KOPT-K1 (cell line): ENCODE data around the gene TMEM132E.
"Not testable (repeated sequence)": the region's sequence is repeated elsewhere in the genome, so short reads cannot be mapped to it uniquely, and the experiment has no call there.

Experiments
- H3K27ac ChIP-seq: fragments of 200-600 bp; sonication (generic); 2 replicates; pipeline ENCODE4 v1.5.1; 2016; ENCODE audit warnings: antibody characterized with exemption, mild to moderate bottlenecking, low read depth, low read length; ENCODE audit not compliant: poor library complexity, severe bottlenecking
- H3K36me3 ChIP-seq: fragments of 200-600 bp; sonication (generic); 2 replicates; pipeline ENCODE4 v1.5.1; 2017; ENCODE audit warnings: antibody characterized with exemption, mild to moderate bottlenecking, low read length, moderate library complexity; ENCODE audit not compliant: insufficient read depth
- H3K9me3 ChIP-seq: fragments of 200-600 bp; sonication (generic); 2 replicates; pipeline ENCODE4 v1.5.1; 2017; ENCODE audit warnings: antibody characterized with exemption, low read length, mild to moderate bottlenecking; ENCODE audit not compliant: insufficient read depth, poor library complexity, severe bottlenecking

TMEM132E gene, protein sequence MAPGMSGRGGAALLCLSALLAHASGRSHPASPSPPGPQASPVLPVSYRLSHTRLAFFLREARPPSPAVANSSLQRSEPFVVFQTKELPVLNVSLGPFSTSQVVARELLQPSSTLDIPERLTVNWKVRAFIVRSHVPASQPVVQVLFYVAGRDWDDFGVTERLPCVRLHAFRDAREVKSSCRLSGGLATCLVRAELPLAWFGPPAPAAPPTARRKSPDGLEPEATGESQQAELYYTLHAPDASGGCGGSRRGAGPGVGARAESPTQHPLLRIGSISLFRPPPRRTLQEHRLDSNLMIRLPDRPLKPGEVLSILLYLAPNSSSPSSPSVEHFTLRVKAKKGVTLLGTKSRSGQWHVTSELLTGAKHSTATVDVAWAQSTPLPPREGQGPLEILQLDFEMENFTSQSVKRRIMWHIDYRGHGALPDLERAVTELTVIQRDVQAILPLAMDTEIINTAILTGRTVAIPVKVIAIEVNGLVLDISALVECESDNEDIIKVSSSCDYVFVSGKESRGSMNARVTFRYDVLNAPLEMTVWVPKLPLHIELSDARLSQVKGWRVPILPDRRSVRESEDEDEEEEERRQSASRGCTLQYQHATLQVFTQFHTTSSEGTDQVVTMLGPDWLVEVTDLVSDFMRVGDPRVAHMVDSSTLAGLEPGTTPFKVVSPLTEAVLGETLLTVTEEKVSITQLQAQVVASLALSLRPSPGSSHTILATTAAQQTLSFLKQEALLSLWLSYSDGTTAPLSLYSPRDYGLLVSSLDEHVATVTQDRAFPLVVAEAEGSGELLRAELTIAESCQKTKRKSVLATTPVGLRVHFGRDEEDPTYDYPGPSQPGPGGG (N-terminal part only)

DNA sequence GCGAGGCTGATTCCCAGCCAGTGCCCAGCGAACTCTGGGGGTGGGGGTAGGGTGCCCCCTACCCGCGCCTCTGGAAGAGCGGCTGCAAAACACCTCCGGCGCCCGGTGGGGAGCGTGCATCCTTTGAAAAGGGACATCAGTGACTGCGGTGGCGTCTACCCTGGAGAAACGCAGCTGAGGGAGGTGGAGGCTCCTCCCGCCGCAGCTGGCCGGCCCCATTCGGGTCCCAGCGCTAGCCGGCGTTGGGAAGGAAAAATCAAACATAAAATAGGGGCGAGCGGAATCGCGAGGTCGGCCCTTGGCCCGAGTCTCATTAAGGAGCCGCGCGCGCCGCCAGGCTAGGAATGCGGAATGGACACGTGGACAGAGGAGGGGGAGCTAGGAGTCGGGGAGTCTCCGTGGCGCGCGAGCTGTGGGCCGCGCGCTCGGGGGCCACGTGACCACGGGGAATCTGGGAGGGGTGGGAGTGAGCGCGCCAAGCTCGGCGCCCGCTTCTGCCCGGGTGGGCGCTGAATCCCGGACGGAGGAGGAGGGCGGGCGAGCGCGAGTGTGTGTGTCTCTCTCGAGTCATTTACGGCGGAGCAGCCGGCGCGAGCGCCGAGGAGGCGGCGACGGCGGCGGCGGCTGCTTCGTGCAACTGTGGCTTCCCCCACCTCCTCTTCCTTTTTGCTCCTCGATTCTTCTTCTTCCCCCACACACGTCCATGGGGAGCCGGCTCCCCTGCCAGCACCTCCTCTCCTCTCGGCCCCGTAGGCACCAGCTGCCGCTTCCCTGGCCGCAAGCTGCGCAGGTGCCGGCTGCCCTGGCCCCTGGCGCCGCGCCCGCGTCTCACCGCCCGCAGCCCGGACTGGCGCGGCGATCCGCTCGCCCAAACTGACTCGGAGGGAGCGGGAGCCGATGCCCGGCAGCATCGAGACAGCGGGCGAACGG is at the start of gene TMEM132E:
Gene TMEM132E, plus strand, starts transcription at position 566 of the 930 bp plus-strand sequence. CDS start 1,495 bp downstream, outside the sequence.
- Histone ChIP-seq H3K27ac (no peak within 1 kb of the TSS), H3K36me3 (no peaks in the 10 kb centered on the region), H3K9me3 (no peaks in the 10 kb centered on the region)

DNA sequence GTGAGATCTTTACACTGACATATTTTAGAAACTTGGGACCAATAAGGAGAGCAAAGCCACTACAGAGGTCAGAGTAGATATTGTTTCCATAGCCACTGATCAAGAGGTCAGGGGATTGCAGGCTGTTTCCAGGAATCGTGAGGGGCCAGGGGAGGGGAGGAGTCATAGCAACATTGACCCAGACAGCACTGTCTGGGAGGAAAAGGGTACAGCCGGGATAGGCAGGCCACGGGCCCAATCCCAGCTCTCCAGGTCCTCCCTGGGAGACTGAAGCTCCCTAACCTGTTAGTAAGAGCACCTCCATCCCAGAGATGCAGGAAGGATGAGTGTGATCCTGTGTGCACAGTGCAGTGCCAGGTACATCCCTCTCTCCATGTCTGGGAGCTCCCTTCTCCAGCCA is 48.5 kb upstream of the TMEM132E start:
- Histone ChIP-seq H3K27ac (no peak overlapping the region), H3K9me3 (no peaks in the 10 kb centered on the region), H3K36me3 (no peaks in the 10 kb centered on the region)

DNA sequence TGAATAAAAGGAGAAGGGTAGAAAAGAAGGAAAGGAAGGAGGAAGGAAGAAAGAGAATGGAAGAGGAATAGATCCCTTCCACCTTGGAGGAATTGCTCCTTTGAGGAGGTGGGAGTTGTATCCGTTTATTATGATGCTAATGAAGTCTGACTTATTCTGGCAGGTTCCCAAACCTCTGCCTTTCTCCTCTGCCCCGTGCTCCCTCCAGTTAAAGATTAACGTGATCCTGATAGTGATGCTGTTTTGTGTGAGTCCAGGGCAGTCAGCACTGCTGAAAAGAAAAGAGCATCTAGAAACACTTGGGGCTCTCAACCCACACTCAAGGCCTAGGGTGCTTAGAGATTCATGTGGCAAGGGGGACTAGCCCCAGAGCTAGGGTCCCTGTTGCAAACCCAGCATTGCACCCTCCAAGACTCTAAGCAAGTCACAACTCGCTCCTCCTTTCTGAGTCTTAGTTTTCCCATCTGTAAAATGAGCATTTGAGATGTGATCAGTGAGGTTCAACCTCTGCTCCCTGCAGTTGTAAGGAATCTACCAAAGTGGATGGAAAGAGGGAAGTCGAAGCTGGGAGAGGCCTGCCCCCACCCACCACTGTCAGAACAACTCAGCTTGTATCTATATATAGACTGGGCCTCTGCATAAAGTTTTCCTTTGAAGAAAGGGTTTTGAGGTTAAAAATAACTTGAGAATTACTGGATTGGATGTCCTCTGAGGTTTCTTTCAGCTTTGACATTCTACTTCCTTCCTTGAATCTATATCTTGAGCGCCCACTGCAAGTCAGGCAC is 46.9 kb upstream of the TMEM132E start:
- Histone ChIP-seq H3K27ac (no peak overlapping the region), H3K9me3 (no peaks in the 10 kb centered on the region), H3K36me3 (no peaks in the 10 kb centered on the region)

DNA sequence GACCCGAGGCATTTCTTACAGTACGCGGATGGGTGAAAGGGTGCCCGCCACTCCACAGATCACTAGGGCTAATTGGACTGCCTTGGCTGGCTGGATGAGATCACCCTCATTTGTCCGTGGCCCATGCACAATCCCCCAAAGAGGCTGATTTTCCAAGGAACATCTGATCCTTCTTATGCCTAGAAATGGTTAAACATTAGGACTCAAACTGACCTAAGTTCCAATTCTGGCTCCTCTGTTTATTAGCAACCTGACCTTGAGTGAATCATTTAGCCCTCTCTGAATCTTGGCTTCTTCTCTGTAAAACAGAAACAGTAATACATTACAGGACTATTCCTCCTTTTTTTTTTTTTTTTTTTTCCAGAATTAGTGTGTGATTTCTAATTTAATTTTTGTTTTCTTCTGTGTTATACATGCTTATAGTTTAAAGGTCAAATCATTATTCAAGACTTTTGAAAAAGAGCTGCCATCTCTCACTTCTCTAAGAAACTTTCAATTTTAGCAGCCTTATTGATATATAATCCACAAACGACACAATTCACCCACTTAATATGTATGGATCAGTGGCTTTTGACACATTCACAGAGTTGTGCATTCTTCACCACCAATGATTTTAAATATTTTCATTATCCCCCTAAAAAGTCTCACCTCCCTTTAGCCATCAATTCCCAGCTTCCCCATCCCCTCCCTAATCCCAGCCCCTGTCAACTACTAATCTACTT is 45.4 kb upstream of the TMEM132E start:
- no peaks in the 10 kb centered on the region for H3K36me3 ChIP-seq
- H3K27ac ChIP-seq: no peak overlapping the region
- H3K9me3 ChIP-seq: no peaks in the 10 kb centered on the region

DNA sequence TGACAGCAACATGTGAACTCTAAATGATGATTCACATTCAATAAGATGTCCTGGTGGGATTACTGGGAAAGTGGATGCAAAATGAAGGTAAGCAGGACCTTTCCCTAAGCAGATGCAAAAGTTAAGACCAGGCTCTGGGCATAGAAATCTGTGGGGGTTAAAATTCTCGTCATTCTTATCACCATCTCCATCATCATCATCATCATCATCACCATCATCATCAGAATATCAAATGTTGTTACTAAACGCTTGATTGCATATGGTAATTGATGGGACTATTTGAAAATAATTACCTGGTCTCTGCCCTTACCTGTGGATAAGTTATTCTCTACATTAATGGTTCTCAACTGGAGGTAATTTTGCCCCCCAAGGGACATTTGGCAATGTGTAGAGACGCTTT is 41.9 kb upstream of the TMEM132E start:
- Histone ChIP-seq H3K36me3 (no peaks in the 10 kb centered on the region), H3K27ac (no peak overlapping the region), H3K9me3 (no peaks in the 10 kb centered on the region)

GRCh38 chr17:34538582-34538981 is 40.8 kb upstream of the TMEM132E start:
- H3K9me3 ChIP-seq, H3K36me3 ChIP-seq, H3K27ac ChIP-seq: not testable (repeated sequence)

GRCh38 chr17:34539881-34540280 is 39.5 kb upstream of the TMEM132E start:
- Histone ChIP-seq H3K27ac (no peak overlapping the region), H3K9me3 (no peaks in the 10 kb centered on the region), H3K36me3 (no peaks in the 10 kb centered on the region)

- H3K9me3 ChIP-seq: no peaks in the 10 kb centered on the region
- H3K36me3 ChIP-seq: no peaks in the 10 kb centered on the region
- H3K27ac ChIP-seq: no peak overlapping the region
Observed at GRCh38 chr17:34542700-34543336, 36.6 kb upstream of the TMEM132E start.

- no peaks in the 10 kb centered on the region for H3K9me3 ChIP-seq
- no peaks in the 10 kb centered on the region for H3K36me3 ChIP-seq
- H3K27ac ChIP-seq: no peak overlapping the region
Observed at GRCh38 chr17:34547453-34548063, 31.8 kb upstream of the TMEM132E start.

- Histone ChIP-seq H3K27ac (no peak overlapping the region), H3K36me3 (no peaks in the 10 kb centered on the region), H3K9me3 (no peaks in the 10 kb centered on the region)
Observed at GRCh38 chr17:34549966-34550365, 29.4 kb upstream of the TMEM132E start.

- H3K9me3 ChIP-seq: no peaks in the 10 kb centered on the region
- H3K36me3 ChIP-seq: no peaks in the 10 kb centered on the region
- H3K27ac ChIP-seq: no peak overlapping the region
Observed at GRCh38 chr17:34553907-34554306, 25.5 kb upstream of the TMEM132E start.

DNA sequence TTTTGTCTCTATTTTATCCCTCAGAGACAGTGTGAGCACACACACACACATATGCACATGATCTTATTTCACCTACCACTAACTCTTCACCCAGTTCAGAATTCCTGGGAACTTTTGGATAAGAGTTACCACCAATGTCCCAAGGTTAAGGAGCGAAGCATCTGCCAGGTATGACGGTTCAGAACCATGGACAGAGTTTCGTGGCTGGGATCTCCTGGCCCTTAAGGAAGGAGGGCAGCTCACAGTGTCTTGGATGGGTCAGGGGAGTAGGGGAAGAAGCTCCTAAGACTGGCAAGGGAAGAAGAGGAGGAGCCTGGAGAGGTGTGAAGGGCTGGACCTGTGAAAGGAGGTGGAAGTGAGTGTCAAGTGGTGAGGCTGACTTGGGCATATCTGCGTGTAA is 23.0 kb upstream of the TMEM132E start:
- Histone ChIP-seq H3K36me3 (no peaks in the 10 kb centered on the region), H3K9me3 (no peaks in the 10 kb centered on the region), H3K27ac (no peak overlapping the region)

DNA sequence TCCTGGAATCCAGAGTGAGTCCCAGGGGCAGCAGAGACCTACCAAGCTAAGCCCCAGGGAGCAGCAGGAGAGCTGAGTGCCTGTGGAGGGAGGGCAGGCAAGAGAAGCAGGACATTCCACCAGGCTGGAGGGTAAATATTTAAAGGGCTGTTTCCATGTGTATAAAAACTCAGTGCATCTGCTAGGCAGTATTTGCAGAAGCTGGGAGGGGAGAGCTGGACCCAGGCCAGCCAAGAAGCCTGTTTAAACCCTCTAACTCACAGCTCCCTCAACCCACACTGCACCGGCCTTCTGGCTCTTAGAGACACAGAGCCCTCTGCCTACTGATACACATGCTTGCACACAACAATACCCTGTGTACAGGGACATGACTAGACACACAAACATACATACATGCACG is 22.5 kb upstream of the TMEM132E start:
- H3K36me3 ChIP-seq: no peaks in the 10 kb centered on the region
- H3K27ac ChIP-seq: no peak overlapping the region
- no peaks in the 10 kb centered on the region for H3K9me3 ChIP-seq
